Esophagus mucosa (tissue), 1 donor: Measurements from ENCODE around the gene CAVIN2. TPM values are rescaled to one million over a fixed set of nuclear protein-coding genes. Genes with fewer than 3 reads are reported as not detected.

Experiments
- ATAC-seq: fragments of 200-7000 bp; cut with Tn5 transposase; one replicate; pipeline ENCODE4 v1.9.1; 2020
- total RNA-seq: library from RNA; stranded (reverse); gene quantifications from one replicate; pipeline ENCODE4 v1.2.4, GENCODE V29; 2023
- donor health status: DM: yes; HTN: yes; CAD: no.

CAVIN2 gene
- total RNA-seq, 1 donor from 2014 or later: 8.7 TPM

DNA sequence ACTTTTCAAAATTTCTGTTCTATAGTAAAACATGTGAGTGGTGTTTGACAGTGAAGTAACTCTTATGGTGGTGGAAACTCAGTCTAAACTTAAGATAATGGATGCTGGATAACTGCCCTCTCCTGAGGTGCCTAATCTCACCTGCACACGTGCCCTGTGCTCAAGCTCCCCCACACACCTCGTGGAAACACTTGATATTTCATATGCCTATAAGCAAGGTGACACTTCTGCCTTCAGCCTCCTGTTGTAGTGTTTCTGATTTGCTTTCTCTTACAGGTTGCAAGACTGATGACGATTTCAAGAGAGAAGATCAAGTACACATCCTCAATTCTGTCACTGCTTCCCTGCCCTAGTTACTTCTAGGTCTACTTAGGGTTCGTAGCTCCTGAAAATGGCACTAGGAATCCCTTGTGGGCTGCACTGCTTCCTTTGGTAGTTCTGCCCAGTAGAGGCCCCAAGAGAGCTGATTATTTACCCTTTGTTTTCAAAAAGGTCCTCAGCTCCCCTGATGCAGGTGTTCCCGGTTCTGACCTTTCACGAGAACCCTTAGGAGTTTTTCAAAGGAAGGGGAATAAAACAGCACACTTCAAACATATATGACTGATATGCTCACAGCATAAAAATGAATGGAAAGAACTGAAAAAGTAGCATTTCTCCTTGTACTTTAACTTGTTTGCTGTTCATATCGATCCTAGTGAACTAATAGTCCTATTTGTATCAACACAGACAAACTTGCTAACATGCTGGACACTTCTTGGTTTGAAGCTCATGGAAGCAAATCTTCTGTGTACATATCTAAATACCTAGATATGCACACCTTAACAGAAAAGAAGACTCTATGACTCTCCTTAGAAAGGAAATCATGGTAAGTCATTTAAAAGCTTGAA, 6.7 kb downstream of the CAVIN2 start:
- no peak for ATAC-seq

DNA sequence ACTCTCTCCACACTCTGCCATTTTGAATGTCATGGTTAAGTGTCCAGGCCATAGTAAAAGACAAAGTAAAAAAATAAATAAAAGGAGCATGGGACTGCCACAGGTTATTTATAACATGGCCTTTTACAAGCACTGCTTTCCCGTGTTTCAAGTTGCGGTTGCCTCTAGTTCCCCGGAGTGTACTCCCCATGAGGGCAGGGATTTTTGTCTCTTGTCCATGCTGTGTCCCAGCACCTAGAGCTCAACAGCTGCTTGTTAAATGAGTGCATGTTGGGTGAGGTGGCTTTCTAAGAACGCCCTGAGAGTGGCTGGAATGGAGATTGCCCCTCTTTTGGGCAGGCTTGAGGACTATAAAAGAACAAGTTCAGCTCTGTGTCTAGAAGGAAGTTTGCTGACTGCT, 8.4 kb downstream of the CAVIN2 start:
- ATAC-seq: no peak

DNA sequence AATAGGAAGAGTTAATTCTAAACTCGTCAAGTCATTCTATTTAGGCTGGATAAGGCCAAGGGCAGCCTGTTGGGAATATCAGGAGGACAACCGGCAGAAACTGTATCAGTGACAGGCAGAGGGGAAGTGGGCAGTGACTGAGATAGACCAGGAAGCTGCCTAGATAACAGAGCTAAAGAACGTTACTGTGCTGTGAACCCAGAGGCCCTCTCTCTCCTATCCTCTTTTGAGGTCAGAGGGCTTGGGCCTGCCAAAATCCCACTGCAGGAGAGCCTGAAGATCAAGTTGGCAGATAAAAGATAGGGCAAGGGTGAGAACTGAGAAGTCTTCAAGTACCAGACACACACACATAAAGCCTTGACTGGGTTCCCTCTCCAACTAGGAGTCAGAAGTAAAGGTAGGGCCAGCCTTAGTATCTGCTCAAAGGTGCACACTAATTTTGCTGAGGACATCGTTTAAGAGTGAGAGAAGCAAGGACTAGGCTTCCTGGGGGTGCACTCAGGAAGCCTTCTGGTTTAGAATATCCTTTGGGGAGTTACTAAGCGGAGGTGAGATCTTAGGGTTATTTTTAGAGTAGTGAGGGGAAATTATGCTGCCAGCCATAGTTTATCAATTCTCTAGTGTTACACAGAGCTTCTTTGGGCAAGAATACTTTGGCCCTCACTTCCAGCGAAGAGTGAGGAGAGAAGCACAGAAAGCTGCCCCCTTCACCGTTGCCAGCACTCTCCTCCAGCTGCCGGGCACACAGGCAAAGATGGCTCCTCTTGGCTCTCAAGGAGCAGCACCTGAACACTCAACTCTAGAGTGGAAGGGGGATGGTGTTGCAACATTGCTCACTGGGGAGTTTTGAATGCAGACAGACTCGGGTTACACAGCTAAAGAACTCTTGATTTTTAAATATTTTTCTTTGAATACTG, 9.8 kb downstream of the CAVIN2 start:
- ATAC-seq: no peak

DNA sequence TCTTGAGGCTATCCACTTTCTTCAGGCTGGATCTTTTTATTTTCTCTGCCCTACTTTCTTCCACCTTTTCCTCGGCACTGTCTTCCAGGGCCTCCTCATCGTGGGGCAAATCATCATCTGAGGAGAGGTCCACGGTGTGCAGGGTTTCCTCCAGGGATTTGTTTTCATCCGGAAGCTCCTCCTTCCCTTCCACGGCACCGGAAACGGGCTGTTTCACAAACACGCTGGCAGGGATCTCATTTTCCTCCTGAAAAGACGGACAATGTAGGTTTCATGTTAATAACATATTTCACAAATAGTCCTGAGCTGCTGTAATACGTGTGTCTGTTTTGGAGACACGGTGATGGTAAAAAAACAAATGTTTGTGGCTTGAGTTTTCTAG, 10.4 kb downstream of the CAVIN2 start:
- ATAC-seq: no peak

DNA sequence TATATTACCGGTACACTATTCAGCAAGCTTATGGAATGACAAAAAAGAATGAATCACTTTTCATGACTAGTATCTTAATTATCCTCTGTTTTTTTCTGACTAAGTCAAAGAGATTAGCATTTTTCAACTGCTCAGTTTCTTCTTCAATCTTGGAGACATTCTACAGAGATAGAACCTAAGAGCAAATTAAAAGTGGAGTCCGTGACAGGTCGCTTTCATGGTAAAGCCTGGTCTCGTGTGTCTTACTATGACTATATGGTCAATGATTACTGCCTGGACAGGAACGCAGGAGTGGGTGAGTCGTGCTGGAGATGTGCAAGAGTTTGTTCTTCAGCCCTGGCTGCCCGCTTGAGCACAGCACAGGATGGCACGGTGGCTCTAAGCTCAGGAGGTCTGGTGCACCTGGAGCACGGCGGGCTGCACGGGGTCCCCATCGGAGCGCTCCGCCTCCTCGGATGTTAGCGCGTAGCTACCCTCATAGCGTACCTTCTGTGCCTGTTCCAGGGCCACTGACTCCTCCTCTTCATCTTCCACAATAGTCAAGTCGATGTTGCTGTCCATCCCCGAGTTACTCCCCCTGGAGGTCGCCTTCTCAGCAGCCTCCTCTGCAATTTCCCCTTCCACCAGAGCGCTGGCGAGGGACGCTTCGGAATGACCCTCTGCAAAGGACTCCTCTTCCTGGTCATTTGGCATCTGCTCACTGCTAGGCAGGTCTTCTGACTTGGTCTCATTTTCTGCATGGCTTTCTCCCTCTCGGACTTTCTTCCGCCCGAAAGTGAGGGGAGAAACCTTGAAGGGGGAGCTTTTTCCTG, 11.1 kb downstream of the CAVIN2 start:
- ATAC-seq: peak; percentile 28

DNA sequence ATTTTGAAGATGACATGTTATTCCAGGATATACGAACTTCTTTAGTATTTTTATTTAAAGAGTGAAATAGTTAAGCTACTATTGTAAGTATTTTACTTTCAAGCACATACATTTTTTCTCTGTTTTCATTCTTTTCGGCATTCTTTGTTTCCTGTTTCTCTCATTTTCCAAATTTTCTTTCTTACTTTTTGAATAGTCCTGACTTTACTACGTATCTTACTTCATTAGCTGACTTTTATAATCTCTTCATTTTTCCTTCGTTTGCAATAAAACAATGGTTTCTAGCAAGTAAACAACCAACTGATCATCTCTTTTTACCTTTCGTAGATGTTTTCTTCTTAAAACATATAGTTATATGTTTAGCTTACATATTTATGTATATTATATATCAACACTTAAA, 11.8 kb downstream of the CAVIN2 start:
- ATAC-seq: no peak

DNA sequence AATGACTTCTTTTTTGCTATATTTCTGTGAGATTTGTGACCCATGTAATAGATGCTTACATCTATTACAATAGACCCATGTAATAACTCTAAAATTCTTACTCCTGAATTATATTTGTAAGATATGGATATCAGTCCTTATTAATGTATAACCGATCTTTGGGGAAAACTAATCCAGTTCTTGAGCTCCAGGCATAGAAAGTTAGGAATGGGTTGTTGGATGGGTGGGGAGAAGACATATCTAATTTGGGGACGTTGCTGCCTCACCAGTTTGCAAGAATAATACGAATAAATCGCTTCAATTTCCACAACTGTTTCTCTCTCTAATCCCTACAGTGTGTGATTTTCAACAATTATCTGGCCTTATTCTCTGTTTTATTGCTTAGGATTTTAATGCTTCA, 13.5 kb downstream of the CAVIN2 start:
- ATAC-seq: no peak

DNA sequence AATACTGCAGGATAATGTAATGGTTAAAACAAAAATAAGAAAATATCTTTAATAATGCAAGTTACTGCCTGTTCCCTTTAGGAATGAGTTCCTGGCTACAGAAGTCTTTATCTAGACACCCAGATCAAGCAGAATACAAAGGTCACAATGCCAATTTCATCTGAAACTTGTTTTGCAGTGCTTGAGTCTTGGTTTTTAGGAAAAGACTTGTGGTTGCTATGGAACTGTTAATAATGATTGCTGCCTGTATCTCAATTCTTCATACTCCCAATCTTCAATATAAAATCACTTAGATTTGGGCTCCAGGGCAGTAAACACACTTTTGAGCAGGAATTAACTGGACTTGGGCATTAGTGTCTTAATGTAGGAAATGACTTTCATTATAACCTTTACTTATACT, 14.2 kb downstream of the CAVIN2 start:
- no peak for ATAC-seq

DNA sequence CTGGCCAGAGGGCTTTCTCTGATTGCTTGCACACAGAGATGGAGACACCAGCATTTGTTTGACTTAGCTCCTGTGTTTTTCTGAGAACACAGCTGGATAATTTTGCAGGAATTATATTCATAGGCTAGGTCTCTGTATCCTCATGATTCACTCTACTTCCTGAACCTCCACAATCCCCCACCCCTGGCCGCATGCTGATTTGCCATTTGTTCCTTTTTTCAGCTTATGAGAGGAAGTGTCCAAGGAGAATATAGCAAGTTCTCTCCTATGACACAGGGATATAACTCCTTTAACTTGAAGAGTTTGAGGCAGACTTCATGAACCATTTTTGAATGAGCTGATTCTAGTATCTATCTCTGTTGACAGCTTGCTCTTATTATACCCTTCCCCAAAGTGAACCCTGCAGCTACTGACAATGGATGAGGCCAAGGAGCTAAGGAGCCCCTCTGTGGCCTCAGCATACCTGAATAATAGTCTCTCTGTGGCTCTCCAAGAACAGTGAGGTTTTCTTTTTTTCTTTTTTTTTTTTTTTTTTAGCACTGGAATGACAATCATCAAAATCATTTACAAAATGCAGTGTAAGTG, 15.4 kb downstream of the CAVIN2 start:
- ATAC-seq: no peak

DNA sequence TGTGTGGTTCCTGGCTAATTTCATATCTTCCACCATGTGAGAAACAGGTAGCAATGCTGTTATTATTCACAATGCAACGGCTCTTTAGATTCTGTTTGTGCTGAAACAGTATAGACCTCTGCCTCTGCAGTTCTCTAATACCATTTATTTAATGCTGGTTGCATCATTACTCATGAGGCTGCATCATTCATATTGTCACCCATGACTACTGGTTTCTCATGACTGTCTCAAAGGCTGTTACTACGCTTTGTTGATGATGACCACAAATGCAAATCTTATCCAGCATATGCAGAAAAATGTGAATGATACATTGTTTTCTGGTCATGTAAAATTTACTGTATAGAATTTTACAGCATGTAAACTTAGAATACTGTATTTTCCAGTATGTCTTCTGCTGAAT, 22.5 kb downstream of the CAVIN2 start:
- ATAC-seq: peak; percentile 59

DNA sequence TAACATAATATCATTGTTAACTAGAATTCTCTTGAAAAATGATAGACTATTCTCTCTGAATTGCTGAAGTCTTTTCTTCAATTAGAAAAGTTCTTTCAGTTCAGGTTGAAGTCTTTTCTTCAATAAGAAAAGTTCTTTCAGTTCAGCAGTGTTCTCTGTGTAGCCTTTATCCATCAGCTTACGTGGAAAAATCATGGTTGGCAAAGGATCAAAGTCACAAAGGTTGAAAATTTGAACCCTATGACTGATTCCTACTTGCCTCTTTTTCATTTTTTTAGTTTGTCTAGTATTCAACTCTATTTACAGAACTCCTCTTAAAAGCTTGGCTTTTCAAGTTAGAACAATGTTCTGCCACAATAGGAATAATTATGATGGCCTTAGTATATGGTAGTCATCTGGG, 25.8 kb downstream of the CAVIN2 start:
- no peak for ATAC-seq

DNA sequence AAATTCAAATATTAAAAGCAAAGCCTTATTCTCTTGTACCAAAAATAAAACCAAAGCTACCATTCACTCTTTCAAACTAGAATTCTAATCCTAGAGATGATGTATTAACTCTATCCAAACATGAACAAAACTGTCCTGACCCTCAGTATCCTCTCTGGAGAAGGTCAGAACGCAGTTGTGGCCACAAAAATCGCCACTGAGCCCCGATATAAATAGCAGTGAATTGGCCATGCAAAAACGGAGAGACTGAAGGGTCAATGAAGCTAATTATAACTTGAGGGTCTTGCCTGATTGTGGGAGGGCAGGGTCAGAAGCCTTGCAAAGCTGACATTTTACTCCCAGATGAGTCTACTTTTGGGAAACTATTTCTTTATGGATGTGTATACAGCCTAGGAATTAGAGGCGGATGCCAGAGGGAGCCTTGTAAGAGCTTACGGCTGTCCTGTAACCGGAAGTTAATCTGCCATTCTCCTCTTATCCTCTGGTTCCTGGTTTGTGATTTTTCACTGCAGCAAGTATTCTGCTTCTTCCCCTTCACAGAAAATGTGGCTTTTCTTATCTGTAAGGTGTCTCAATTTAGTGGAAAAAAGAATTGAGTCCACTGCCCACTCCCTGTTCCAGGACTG, 28.1 kb downstream of the CAVIN2 start:
- no peak for ATAC-seq

DNA sequence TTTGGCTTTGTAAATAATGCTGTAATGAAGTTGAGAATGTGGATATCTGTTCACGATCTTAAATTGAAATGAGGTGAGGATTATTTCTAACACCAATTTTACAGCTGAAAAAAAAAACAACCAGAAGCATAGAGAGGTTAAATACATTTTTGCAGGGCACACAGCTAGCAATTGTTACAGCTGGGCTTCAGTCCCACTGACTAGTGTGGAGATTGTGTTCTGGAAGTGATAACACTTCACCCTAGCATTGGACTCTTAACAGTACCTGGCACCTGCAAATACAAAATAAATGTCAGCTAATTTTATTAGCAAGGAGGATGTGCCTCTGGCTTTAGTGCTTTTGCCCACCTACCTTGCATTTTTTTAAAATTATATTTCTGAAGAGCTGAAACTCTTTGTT, 28.8 kb downstream of the CAVIN2 start:
- no peak for ATAC-seq

DNA sequence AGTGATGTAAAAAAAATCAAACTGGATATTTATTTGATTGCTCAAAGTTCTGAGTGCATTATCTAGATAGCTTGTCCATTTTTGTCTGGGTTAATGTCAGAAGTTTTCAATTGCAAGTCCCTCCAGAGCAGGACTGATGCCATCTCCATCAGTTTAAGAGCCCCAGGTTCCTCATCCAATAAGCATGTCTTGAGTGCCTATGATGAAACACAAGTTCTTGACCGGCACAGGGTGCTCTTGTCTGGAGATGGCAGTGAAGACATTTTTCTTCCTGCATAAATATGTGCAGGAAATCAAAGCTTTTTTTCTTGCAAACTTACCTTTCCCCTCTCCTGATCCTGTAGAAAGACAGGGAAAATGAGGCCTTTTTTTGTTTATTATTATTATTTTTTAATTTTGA, 31.9 kb downstream of the CAVIN2 start:
- no peak for ATAC-seq

DNA sequence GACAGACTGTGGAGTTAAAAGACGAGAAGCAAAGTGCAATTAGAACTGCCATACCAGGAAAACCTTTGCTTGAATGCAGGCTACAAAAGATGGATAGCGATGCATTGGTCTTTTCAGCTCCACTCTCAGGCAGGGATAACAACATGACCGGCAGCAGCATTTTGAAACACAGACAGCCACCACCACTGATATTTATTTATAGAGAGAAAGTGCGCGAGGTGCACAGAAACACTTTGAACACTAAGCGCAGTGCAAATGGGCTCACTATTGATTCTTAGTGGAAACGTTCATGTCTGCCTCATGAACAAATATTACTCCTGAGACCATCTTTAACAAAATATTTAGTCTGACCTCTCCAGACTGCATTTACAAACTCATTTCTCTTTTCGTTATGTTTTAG, 32.9 kb downstream of the CAVIN2 start:
- no peak for ATAC-seq

DNA sequence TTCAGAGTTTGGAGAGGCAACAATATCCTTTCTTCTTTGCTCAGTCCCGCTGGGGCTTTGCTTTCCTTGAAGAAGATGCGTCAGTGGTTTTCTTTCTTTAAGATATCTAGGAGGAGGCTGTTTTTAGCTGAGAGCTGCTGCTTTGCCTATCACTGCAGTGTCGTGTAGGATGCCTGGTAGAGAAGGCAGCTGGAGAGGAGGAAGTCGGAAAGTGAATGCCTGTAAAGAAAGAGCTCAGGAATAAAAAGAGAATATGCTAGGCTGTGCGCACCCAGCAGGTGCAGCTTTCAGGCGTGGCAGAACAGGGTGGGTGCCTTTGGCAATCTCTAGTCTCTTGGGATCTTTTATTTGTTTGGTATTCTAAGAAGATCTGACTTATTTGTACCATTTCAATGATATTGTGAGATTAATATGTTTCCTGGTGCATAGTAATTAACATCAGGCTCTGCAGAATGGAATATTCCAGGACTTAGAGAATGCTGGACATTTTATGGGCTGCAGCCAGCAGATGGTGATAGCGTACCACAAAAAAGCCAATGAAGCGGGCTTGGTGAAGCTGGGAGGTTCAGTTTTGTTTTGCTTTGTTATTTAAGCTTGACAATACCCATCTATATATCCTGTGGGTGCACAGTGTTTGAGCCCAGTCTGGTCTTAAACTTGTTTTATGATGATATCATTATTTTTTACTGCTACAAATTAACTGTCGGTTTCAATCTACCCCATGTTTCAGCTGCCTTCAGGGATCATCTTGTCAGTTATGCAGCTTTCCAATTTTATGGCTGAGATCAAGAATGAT, 34.9 kb downstream of the CAVIN2 start:
- peak; percentile 82 for ATAC-seq

DNA sequence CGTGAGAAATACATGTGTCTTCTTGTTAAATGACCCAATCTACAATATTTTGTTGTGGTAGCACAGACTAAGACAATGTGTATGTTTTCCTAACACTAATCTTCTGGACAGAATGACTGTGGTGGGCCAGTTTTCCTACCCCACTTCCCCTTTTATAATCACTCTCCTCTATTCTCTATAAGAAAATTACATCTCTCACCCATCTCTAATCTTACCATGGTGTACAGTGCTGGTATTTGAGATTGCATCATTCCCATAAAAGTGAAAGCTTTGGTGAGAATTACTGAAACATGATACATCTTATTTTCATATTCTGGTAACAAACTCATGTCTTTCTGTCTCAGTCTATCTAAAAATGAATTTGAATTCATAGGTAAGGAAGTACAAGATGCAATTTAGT, 40.5 kb downstream of the CAVIN2 start:
- ATAC-seq: no peak

DNA sequence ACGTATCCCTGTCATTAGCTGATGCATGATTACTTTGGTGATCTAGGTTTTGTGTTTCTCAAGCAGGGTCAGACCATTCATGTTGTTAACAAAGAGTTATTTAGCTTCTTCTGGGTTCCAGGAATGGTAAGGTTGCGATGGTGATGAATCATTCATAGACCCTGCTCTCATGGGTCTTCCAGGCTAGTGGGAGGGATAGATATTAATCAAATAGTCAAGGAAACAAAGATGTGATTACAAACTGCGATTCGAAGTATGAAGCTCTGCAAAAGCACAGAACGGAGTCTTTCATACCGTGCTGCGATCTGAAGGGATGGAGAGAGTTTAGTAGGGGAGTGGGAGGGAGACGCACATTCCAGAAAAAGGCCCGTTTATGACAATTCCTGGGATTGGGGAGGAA, 42.1 kb downstream of the CAVIN2 start:
- ATAC-seq: no peak

DNA sequence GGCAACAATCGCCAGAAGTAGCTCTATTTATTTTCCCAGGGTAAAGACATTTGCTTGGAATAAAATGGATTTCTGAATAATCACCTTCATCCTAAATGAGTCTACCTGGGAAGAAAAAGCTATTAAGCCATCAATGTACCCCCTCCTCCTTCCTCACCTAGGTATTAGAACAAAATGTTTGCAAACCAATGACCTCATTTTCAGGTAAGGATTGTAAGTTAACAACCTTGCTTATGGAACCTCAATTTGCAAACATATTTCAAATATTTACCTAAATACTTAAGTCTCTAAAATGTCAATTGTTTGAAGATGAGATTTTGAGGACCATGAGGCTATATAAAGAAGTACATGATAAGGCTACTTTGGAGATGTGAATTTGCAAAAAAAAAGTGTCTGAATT, 43.9 kb downstream of the CAVIN2 start:
- no peak for ATAC-seq

DNA sequence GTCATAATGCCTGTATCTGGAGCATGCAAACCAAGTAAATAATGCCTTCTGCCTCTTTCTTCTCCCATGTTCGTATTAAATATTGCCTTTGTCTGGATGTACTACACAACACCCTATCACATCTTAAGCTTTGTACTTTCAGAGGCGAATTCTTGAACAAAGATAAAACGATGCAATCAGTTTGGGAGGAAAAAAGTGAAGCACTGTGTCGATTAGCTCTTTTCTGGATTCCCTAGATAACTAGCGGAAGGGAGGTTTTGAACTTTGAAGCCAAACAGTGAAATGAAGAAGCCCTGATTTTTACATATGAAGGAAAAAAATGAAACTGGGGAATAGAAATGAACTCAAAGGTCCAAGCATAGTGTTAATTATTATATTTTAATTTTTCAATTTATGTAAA, 44.7 kb downstream of the CAVIN2 start:
- ATAC-seq: no peak

DNA sequence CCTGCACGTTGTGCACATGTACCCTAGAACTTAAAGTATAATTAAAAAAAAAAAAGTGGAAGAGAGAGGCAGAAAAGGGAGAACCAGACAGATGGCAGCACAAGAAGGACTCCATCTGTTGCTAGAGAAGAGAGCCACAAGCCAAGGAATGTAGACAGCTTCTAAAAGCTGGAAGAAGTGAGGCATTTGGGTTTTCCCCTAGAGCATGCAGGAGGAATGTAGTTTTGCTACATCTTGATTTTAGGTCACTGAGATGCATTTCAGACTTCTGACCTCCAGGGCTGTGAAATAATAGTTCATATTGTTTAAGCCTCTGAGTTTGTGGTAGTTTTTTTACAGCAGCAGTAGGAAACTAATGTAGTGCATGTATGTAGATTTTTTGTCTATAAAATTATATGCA, 46.0 kb downstream of the CAVIN2 start:
- no peak for ATAC-seq
